ENCODE measurements around the gene SLC22A1.
"Not testable (repeated sequence)": the region's sequence is repeated elsewhere in the genome, so short reads cannot be mapped to it uniquely, and the experiment has no call there.

SLC22A1 gene

GRCh38 chr6:160085713-160086505 is 35.7 kb upstream of the SLC22A1 start:
- no peak overlapping the region for H3K4me3 ChIP-seq (ENCODE audit: low read length)
- peaks cover 76% of the 10 kb centered on the region for H3K36me3 ChIP-seq (ENCODE audit: insufficient read depth, low read length)
- H3K9ac ChIP-seq (ENCODE audit: low read depth, low read length), result no peak overlapping the region
- H3K27me3 ChIP-seq (ENCODE audit: control insufficient read depth, insufficient read depth, low read length), result no peaks in the 10 kb centered on the region
- no peak overlapping the region for H3K4me2 ChIP-seq (ENCODE audit: low read length)
- H3K9me3 ChIP-seq (replicated peaks; ENCODE audit: low read length), result no peaks in the 10 kb centered on the region
- H3K4me1 ChIP-seq (ENCODE audit: control insufficient read depth, insufficient read depth, low read length), result peaks cover 5% of the 10 kb centered on the region

DNA sequence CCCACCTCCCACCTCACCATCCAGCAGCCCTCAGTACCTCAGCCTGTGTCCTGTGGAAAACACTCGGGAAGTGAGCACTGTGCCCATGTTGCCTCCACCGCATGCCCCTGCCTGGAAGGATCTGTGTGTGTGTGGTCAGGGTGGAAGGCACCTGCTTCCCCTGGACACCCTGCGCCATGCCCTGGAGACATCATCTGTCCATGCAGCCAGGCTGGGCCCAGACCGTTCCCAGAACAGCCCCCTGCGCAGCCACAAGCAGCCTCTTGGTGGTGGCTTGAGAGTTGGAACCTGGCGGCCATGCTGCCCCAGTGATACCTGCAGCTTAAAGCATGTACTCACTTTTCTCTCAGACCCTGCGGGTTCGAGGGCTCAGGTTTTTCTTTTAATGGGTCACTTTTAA is 34.9 kb upstream of the SLC22A1 start:
- Histone ChIP-seq H3K4me3 (ENCODE audit: low read length) (no peak overlapping the region), H3K4me1 (ENCODE audit: control insufficient read depth, insufficient read depth, low read length) (peaks cover 5% of the 10 kb centered on the region), H3K27me3 (ENCODE audit: control insufficient read depth, insufficient read depth, low read length) (no peaks in the 10 kb centered on the region), H3K36me3 (ENCODE audit: insufficient read depth, low read length) (peaks cover 76% of the 10 kb centered on the region), H3K4me2 (ENCODE audit: low read length) (no peak overlapping the region), H3K9me3 (replicated peaks; ENCODE audit: low read length) (no peaks in the 10 kb centered on the region), H3K9ac (ENCODE audit: low read depth, low read length) (no peak overlapping the region)

- Histone ChIP-seq H3K4me2 (ENCODE audit: low read length) (no peak overlapping the region), H3K27me3 (ENCODE audit: control insufficient read depth, insufficient read depth, low read length) (no peaks in the 10 kb centered on the region), H3K4me3 (ENCODE audit: low read length) (no peak overlapping the region), H3K9ac (ENCODE audit: low read depth, low read length) (no peak overlapping the region), H3K9me3 (replicated peaks; ENCODE audit: low read length) (no peaks in the 10 kb centered on the region), H3K4me1 (ENCODE audit: control insufficient read depth, insufficient read depth, low read length) (peaks cover 5% of the 10 kb centered on the region), H3K36me3 (ENCODE audit: insufficient read depth, low read length) (peaks cover 77% of the 10 kb centered on the region)
Observed at GRCh38 chr6:160088069-160088783, 33.4 kb upstream of the SLC22A1 start.

GRCh38 chr6:160088784-160089533 is 32.7 kb upstream of the SLC22A1 start:
- Histone ChIP-seq H3K9me3 (replicated peaks; ENCODE audit: low read length) (no peaks in the 10 kb centered on the region), H3K4me1 (ENCODE audit: control insufficient read depth, insufficient read depth, low read length) (peaks cover 5% of the 10 kb centered on the region), H3K4me2 (ENCODE audit: low read length) (no peak overlapping the region), H3K36me3 (ENCODE audit: insufficient read depth, low read length) (peaks cover 77% of the 10 kb centered on the region), H3K9ac (ENCODE audit: low read depth, low read length) (no peak overlapping the region), H3K27me3 (ENCODE audit: control insufficient read depth, insufficient read depth, low read length) (no peaks in the 10 kb centered on the region), H3K4me3 (ENCODE audit: low read length) (no peak overlapping the region)

- H3K9ac ChIP-seq (ENCODE audit: low read depth, low read length), result no peak overlapping the region
- H3K4me2 ChIP-seq (ENCODE audit: low read length), result no peak overlapping the region
- H3K4me3 ChIP-seq (ENCODE audit: low read length), result no peak overlapping the region
- H3K36me3 ChIP-seq (ENCODE audit: insufficient read depth, low read length), result peaks cover 76% of the 10 kb centered on the region
- H3K4me1 ChIP-seq (ENCODE audit: control insufficient read depth, insufficient read depth, low read length), result peaks cover 5% of the 10 kb centered on the region
- no peaks in the 10 kb centered on the region for H3K9me3 ChIP-seq (replicated peaks; ENCODE audit: low read length)
- no peaks in the 10 kb centered on the region for H3K27me3 ChIP-seq (ENCODE audit: control insufficient read depth, insufficient read depth, low read length)
Observed at GRCh38 chr6:160089534-160089897, 32.1 kb upstream of the SLC22A1 start.

GRCh38 chr6:160090442-160091239 is 31.0 kb upstream of the SLC22A1 start:
- H3K9ac ChIP-seq (ENCODE audit: low read depth, low read length); H3K4me2 ChIP-seq (ENCODE audit: low read length); H3K27me3 ChIP-seq (ENCODE audit: control insufficient read depth, insufficient read depth, low read length); H3K4me3 ChIP-seq (ENCODE audit: low read length); H3K9me3 ChIP-seq (replicated peaks; ENCODE audit: low read length); H3K4me1 ChIP-seq (ENCODE audit: control insufficient read depth, insufficient read depth, low read length): not testable (repeated sequence)
- H3K36me3 ChIP-seq (ENCODE audit: insufficient read depth, low read length), result peaks cover 72% of the 10 kb centered on the region

- not testable (repeated sequence) for H3K4me1 ChIP-seq (ENCODE audit: control insufficient read depth, insufficient read depth, low read length); H3K4me2 ChIP-seq (ENCODE audit: low read length); H3K9ac ChIP-seq (ENCODE audit: low read depth, low read length); H3K9me3 ChIP-seq (replicated peaks; ENCODE audit: low read length); H3K27me3 ChIP-seq (ENCODE audit: control insufficient read depth, insufficient read depth, low read length); H3K4me3 ChIP-seq (ENCODE audit: low read length)
- peaks cover 68% of the 10 kb centered on the region for H3K36me3 ChIP-seq (ENCODE audit: insufficient read depth, low read length)
Observed at GRCh38 chr6:160092176-160092575, 29.4 kb upstream of the SLC22A1 start.

DNA sequence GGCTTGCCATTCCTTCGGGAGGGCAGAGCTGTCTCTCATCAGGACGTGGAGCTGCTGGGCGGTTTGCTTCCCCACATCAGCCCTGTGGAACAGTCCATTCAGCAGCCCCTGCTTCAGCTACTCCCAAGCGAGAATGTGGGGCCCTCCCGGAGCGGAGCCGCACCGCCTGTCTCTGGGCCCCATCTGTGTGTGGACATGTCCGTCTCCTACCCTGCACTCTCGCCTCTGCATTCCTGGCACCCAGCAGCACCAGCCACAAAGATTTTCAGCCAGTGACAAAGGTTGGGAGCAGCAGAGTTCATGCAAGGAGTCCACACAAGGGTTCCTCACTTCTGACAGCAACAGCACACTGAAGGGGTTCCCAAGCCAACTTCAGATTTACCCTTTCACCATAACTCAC is 29.0 kb upstream of the SLC22A1 start:
- Histone ChIP-seq H3K9me3 (replicated peaks; ENCODE audit: low read length) (no peaks in the 10 kb centered on the region), H3K4me2 (ENCODE audit: low read length) (no peak overlapping the region), H3K27me3 (ENCODE audit: control insufficient read depth, insufficient read depth, low read length) (no peaks in the 10 kb centered on the region), H3K9ac (ENCODE audit: low read depth, low read length) (no peak overlapping the region), H3K4me1 (ENCODE audit: control insufficient read depth, insufficient read depth, low read length) (peaks cover 5% of the 10 kb centered on the region), H3K36me3 (ENCODE audit: insufficient read depth, low read length) (peaks cover 67% of the 10 kb centered on the region), H3K4me3 (ENCODE audit: low read length) (no peak overlapping the region)

DNA sequence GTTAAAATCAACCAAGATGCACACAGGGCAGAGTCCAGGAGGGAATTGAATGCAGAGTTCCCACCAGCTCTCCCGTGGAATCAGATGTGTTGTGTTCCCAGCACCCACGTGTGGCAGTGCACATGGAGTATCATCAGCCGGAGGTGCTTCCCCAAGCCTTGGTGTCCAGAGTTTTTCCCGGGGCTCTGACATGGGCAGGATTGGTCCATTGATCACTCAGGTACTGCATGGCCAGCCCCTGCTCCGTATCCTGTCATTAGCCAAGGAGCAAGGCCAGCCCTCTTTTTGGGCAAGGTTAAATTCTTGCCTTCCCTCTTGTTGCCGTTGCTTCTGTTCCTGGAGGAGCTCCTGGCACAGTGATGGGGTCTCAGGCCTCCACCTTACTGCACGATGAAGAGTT is 28.6 kb upstream of the SLC22A1 start:
- no peaks in the 10 kb centered on the region for H3K27me3 ChIP-seq (ENCODE audit: control insufficient read depth, insufficient read depth, low read length)
- H3K36me3 ChIP-seq (ENCODE audit: insufficient read depth, low read length), result peaks cover 71% of the 10 kb centered on the region
- no peak overlapping the region for H3K9ac ChIP-seq (ENCODE audit: low read depth, low read length)
- H3K9me3 ChIP-seq (replicated peaks; ENCODE audit: low read length), result no peaks in the 10 kb centered on the region
- peaks cover 5% of the 10 kb centered on the region for H3K4me1 ChIP-seq (ENCODE audit: control insufficient read depth, insufficient read depth, low read length)
- no peak overlapping the region for H3K4me2 ChIP-seq (ENCODE audit: low read length)
- H3K4me3 ChIP-seq (ENCODE audit: low read length), result no peak overlapping the region

- H3K4me3 ChIP-seq (ENCODE audit: low read length), result no peak overlapping the region
- no peak overlapping the region for H3K4me2 ChIP-seq (ENCODE audit: low read length)
- no peaks in the 10 kb centered on the region for H3K27me3 ChIP-seq (ENCODE audit: control insufficient read depth, insufficient read depth, low read length)
- H3K36me3 ChIP-seq (ENCODE audit: insufficient read depth, low read length), result peaks cover 77% of the 10 kb centered on the region
- no peaks in the 10 kb centered on the region for H3K9me3 ChIP-seq (replicated peaks; ENCODE audit: low read length)
- H3K4me1 ChIP-seq (ENCODE audit: control insufficient read depth, insufficient read depth, low read length), result peaks cover under 1% of the 10 kb centered on the region
- no peak overlapping the region for H3K9ac ChIP-seq (ENCODE audit: low read depth, low read length)
Observed at GRCh38 chr6:160093946-160094345, 27.7 kb upstream of the SLC22A1 start.

Measured in skeletal muscle satellite cell (primary cell).